HCT116 (cell line): Measurements from ENCODE around the gene FBN3.

Experiments
- CEBPB ChIP-seq: IDR thresholded peaks from 2 replicates; pipeline ENCODE4 v1.6.1; 2012; ENCODE audit warnings: low read depth
- EZH2 ChIP-seq: fragments of 200-600 bp; sonication (generic); IDR thresholded peaks from 2 replicates; pipeline ENCODE4 v1.6.1; 2017; ENCODE audit warnings: antibody characterized with exemption, mixed run types
- EZH2phosphoT487 ChIP-seq: fragments of 200-600 bp; IDR thresholded peaks from 2 replicates; pipeline ENCODE4 v1.6.1; 2018; ENCODE audit warnings: antibody characterized with exemption, borderline replicate concordance
- POLR2A ChIP-seq: IDR thresholded peaks from 2 replicates; pipeline ENCODE4 v1.7.0; 2011; ENCODE audit warnings: borderline replicate concordance; ENCODE audit not compliant: insufficient read depth, insufficient read length; ENCODE audit errors: extremely low read depth
- POLR2AphosphoS5 ChIP-seq: IDR thresholded peaks from 2 replicates; pipeline ENCODE4 v1.6.1; 2011; ENCODE audit warnings: mild to moderate bottlenecking, low read depth, low read length, moderate library complexity
- SRF ChIP-seq: IDR thresholded peaks from 2 replicates; pipeline ENCODE4 v1.6.1; 2012; ENCODE audit warnings: low read depth
- YY1 ChIP-seq: IDR thresholded peaks from 2 replicates; pipeline ENCODE4 v1.6.1; 2011; ENCODE audit warnings: low read length, low read depth, moderate library complexity, mild to moderate bottlenecking; ENCODE audit not compliant: insufficient replicate concordance; ENCODE audit errors: extremely low read depth
- TF ChIP-seq, protein P1 (sequence below), 3 experiments: fragments of 200-600 bp in 1 of 3; sonication (generic) in 1 of 3; IDR thresholded peaks in 2 of 3; conservative IDR thresholded peaks in 1 of 3; 2 replicates each; pipeline ENCODE4 v1.5.1; 2012 to 2017; ENCODE audit warnings: low read depth in 2 of 3, low read length in 2 of 3, antibody characterized with exemption in 1 of 3, borderline replicate concordance in 1 of 3, control low read depth in 1 of 3, mild to moderate bottlenecking in 1 of 3, mixed read lengths in 1 of 3, mixed run types in 1 of 3, moderate library complexity in 1 of 3; ENCODE audit not compliant: insufficient read depth in 1 of 3
- TF ChIP-seq, protein P2 (sequence below): IDR thresholded peaks from 2 replicates; pipeline ENCODE4 v1.6.1; 2012

DNA sequence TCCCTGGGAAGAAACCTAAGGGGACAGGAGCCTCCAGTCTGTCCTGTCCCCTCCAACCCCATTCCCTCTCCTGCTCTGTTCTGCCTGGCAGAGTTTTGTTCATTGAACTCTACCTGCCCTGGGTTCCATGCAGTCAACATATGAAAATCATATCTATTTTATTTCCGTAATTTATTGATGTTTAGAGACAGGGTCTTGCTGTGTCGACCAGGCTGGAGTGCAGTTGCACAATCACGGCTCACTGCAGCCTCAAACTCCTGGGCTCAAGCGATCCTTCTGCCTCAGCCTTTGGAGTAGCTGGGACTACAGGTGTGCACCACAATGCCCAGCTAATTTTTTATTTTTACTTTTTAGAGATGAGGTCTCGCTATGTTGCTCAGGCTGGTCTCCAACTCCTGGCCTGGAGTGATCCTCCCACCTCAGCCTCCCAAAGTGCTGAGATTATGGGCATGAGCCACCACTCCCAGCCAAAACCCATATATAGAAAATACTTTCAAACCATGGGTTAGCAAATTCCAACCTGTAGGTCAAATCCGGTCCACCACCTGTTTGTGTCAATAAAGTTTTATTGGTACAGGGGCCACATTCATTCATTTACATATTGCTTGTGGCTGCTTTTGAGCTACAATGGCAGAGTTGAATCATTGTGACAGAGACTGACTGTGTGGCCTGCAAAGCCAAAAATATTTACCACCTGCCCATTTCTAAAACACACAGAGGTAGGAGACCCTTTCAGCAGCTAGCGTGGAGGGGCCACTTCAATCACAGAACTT, 39.3 kb downstream of the FBN3 start:
- TF ChIP-seq CEBPB (no peak), POLR2A (no peak), POLR2AphosphoS5 (no peak), EZH2phosphoT487 (no peak), YY1 (no peak), EZH2 (no peak), SRF (no peak)
- TF ChIP-seq, protein P1, sequence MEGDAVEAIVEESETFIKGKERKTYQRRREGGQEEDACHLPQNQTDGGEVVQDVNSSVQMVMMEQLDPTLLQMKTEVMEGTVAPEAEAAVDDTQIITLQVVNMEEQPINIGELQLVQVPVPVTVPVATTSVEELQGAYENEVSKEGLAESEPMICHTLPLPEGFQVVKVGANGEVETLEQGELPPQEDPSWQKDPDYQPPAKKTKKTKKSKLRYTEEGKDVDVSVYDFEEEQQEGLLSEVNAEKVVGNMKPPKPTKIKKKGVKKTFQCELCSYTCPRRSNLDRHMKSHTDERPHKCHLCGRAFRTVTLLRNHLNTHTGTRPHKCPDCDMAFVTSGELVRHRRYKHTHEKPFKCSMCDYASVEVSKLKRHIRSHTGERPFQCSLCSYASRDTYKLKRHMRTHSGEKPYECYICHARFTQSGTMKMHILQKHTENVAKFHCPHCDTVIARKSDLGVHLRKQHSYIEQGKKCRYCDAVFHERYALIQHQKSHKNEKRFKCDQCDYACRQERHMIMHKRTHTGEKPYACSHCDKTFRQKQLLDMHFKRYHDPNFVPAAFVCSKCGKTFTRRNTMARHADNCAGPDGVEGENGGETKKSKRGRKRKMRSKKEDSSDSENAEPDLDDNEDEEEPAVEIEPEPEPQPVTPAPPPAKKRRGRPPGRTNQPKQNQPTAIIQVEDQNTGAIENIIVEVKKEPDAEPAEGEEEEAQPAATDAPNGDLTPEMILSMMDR (IDR thresholded peaks at IDR 0.05 in 2 of 3, conservative IDR thresholded peaks at IDR 0.05 in 1 of 3; ENCODE audit: borderline replicate concordance in 1 of 3, insufficient read depth in 1 of 3, low read depth in 2 of 3, low read length in 2 of 3), result no peak
- TF ChIP-seq, protein P2, sequence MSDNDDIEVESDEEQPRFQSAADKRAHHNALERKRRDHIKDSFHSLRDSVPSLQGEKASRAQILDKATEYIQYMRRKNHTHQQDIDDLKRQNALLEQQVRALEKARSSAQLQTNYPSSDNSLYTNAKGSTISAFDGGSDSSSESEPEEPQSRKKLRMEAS, result no peak
